ENCODE results near the gene MDN1.

GRCh38 chr6:89649682-89650081 is 169.9 kb downstream of the MDN1 start:
- TF ChIP-seq SAP130 (CRISPR knock-in tag; IDR thresholded peaks at IDR 0.05; ENCODE audit: low read depth), result no peak
- no peak for TF ChIP-seq MAFK (conservative IDR thresholded peaks at IDR 0.05 in 1 of 2, IDR thresholded peaks at IDR 0.05 in 1 of 2; ENCODE audit: low read length in 2 of 2)
- no peak for TF ChIP-seq ZNF740 (CRISPR knock-in tag; IDR thresholded peaks at IDR 0.05)
- TF ChIP-seq PBX3 (CRISPR knock-in tag; IDR thresholded peaks at IDR 0.05; ENCODE audit: borderline replicate concordance), result no peak
- no peak for TF ChIP-seq SRF (IDR thresholded peaks at IDR 0.05; ENCODE audit: low read depth, low read length)
- no peak for TF ChIP-seq CEBPZ (IDR thresholded peaks at IDR 0.05; ENCODE audit: low read length)

Data from HepG2 (cell line).